Tibial nerve (tissue), 4 donors: ENCODE results near the gene RTL10. TPM values are rescaled to one million over a fixed set of nuclear protein-coding genes. Genes with fewer than 3 reads are reported as not detected.

ENCODE experiments used
- DNase-seq, 2 donors: peaks; one replicate each; pipeline ENCODE4 v3.0.0-alpha.2; 2019; ENCODE audit warnings: low spot score in 2 of 2
- H3K27ac ChIP-seq, 4 donors: fragments of 200-600 bp; sonication (generic) in 3 of 4; one replicate each; pipeline ENCODE4 v1.5.1; 2017 to 2019; ENCODE audit warnings: mild to moderate bottlenecking in 1 of 4
- H3K27me3 ChIP-seq, 2 donors: fragments of 200-600 bp; sonication (generic) in 1 of 2; one replicate each; pipeline versions ENCODE4 v1.5.1 to v1.6.0; 2017 to 2019
- H3K36me3 ChIP-seq, 3 donors: fragments of 200-600 bp; sonication (generic); one replicate each; pipeline ENCODE4 v1.5.1; 2018 to 2019
- H3K4me1 ChIP-seq, 4 donors: fragments of 200-600 bp; sonication (generic) in 3 of 4; one replicate each; pipeline ENCODE4 v1.5.1; 2017 to 2019
- H3K4me3 ChIP-seq, 4 donors: fragments of 200-600 bp; sonication (generic) in 3 of 4; one replicate each; pipeline ENCODE4 v1.5.1; 2017 to 2019; ENCODE audit warnings: mild to moderate bottlenecking in 1 of 4, moderate library complexity in 1 of 4
- H3K9me3 ChIP-seq, 4 donors: fragments of 200-600 bp; sonication (generic) in 3 of 4; one replicate each; pipeline ENCODE4 v1.5.1; 2017 to 2019
- EP300 ChIP-seq, 2 donors: sonication (generic); formaldehyde crosslinking; IDR thresholded peaks; one replicate each; pipeline ENCODE4 v1.6.1; 2017; ENCODE audit warnings: antibody characterized with exemption in 2 of 2, mild to moderate bottlenecking in 1 of 2
- POLR2A ChIP-seq, 2 donors: fragments of 450-650 bp; IDR thresholded peaks; one replicate each; pipeline ENCODE4 v1.6.1; 2017; ENCODE audit warnings: antibody characterized with exemption in 2 of 2, mild to moderate bottlenecking in 2 of 2, moderate library complexity in 2 of 2
- WGBS, 2 donors: methylation state at CpG; one replicate each; pipeline ENCODE4 v1.1.5; 2018; 5-methylcytosine and 5-hydroxymethylcytosine counted together
- total RNA-seq, 4 donors: library from RNA; depleted of rRNA; stranded (reverse); fragments of >200 nt; gene quantifications; one replicate each; pipeline ENCODE4 v1.1.0, GENCODE V29; 2016
- TF ChIP-seq, protein P1 (sequence below), 5 experiments: fragments of 200-600 bp in 3 of 5; fragments of 450-650 bp in 2 of 5; sonication (generic) in 3 of 5; IDR thresholded peaks; one replicate each; pipeline ENCODE4 v1.5.1; 2016 to 2019; ENCODE audit warnings: antibody characterized with exemption in 5 of 5, mild to moderate bottlenecking in 3 of 5, moderate library complexity in 2 of 5

RTL10 gene
- 10 to 100 TPM; 10.2 to 13.3 (median 11.4) TPM for total RNA-seq

DNA sequence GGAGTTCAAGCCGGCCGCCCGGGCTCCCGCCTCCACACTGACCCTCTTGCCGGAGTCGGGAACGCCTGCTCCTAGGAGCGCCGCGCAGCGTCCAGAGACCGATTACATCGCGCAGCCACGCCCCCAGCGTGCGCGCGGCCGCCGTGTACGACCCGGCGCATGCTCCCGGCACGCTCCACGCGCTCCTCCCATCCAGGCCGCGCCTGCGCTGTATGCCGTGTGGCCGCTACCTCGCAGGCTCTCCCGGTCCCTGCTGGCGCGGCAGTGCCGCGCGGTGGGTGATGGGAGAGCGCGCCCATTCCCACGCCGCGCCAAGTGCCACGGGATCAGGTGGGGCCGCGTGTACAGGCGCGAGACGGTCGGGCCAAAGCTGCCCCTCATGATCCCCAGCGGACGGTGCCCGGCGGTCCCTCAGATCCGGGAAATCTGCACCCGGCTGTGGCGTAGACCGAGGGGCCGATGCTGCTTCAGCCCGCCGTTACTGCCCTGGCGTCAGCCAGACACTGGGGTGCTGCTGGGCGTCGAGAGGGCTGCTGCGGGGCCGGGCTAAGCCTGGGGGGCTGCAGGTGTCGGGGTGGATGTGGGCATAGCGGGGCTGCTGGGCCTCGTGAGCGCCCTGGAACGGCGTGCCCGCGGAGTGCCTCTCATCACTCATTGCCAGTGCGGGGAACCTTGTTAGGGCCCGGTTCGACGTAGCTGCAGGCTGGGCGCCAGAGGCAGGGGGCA is at the start of gene RTL10, which contains the start of gene GNB1L:
TSS of gene RTL10 (minus strand) at position 97 of the 726 bp plus-strand sequence. CDS start 2,613 bp downstream, outside the sequence.
TSS of gene GNB1L (minus strand) at position 97 of the 726 bp plus-strand sequence. CDS start 33,519 bp downstream, outside the sequence.
- Histone ChIP-seq H3K36me3 (peaks cover 0 to 27% (median 6%) of the 10 kb centered on the region in 3 donors), H3K4me3 (peak within 1 kb of the TSS; percentile 74 to 96 (median 87)), H3K9me3 (no peaks in the 10 kb centered on the region), H3K4me1 (peaks cover 0 to 54% (median 25%) of the 10 kb centered on the region in 4 donors), H3K27ac (peak within 1 kb of the TSS; percentile 88 to 99 (median 94)), H3K27me3 (no peaks in the 10 kb centered on the region)
- TF ChIP-seq, protein P1, sequence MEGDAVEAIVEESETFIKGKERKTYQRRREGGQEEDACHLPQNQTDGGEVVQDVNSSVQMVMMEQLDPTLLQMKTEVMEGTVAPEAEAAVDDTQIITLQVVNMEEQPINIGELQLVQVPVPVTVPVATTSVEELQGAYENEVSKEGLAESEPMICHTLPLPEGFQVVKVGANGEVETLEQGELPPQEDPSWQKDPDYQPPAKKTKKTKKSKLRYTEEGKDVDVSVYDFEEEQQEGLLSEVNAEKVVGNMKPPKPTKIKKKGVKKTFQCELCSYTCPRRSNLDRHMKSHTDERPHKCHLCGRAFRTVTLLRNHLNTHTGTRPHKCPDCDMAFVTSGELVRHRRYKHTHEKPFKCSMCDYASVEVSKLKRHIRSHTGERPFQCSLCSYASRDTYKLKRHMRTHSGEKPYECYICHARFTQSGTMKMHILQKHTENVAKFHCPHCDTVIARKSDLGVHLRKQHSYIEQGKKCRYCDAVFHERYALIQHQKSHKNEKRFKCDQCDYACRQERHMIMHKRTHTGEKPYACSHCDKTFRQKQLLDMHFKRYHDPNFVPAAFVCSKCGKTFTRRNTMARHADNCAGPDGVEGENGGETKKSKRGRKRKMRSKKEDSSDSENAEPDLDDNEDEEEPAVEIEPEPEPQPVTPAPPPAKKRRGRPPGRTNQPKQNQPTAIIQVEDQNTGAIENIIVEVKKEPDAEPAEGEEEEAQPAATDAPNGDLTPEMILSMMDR (IDR thresholded peaks at IDR 0.05), result peak in 3 of 5 experiments; percentile 3 to 62 (median 42)
- TF ChIP-seq POLR2A (IDR thresholded peaks at IDR 0.05) (peak; percentile 91 to 95), EP300 (IDR thresholded peaks at IDR 0.05) (peak; percentile 84 to 98)
- WGBS, 2 donors, result 0 to 1% methylated on average over 6 to 51 of the region's 81 CpGs
- peak; percentile 90 to 93 for DNase-seq

DNA sequence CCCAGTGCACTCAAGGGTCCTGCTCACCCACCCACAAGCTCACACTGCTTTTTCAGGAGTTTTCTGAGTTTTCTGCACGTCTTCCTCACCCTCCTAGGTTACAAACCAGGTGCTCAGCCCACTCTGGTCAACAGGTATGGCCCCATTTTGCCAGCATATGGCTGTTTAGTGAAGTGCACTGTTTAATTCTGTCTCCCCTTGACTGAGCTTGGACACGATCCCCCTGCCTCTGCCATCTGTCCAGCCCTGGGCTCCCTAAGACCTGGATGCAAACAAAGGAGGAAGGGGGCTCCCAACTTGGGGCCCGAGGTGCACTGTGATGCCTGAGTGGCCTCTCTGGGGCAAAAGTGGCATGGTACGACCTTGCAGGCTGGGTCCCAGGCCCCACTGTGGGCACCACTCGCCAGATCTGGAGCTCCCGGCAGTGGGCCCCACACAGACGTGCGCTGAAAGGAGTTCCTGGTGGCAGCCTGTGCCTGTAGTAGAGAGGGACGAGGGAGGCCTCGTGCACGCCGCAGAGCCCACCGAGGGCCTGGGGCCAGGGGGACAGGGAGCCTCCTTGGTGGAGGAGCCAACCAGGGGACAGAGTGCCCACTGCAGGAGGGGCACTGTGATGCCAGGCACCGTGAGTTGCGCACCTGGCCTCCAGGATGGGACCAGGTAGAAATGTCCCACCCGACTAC is 49.6 kb upstream of the RTL10 start:
- H3K36me3 ChIP-seq, result peaks cover 0 to 75% (median 0%) of the 10 kb centered on the region in 3 donors

GRCh38 chr22:19903513-19903912 is 48.8 kb upstream of the RTL10 start:
- Histone ChIP-seq H3K36me3 (peaks cover 0 to 83% (median 0%) of the 10 kb centered on the region in 3 donors), H3K27me3 (no peaks in the 10 kb centered on the region), H3K27ac (no peak overlapping the region), H3K9me3 (no peaks in the 10 kb centered on the region), H3K4me1 (no peaks in the 10 kb centered on the region), H3K4me3 (no peak overlapping the region)
- TF ChIP-seq EP300 (IDR thresholded peaks at IDR 0.05), result no peak
- TF ChIP-seq, protein P1 (IDR thresholded peaks at IDR 0.05), result no peak
- no peak for TF ChIP-seq POLR2A (IDR thresholded peaks at IDR 0.05)
- WGBS, 2 donors, result 69 to 71% methylated on average over 10 to 12 of the region's 12 CpGs
- DNase-seq, result no peak

More for the DNA sequence above, 49.6 kb upstream of the RTL10 start:
- no peaks in the 10 kb centered on the region for H3K27me3 ChIP-seq
- H3K4me3 ChIP-seq, result no peak overlapping the region
- WGBS, 2 donors, result 77 to 81% methylated on average over 11 to 16 of the region's 16 CpGs
- H3K27ac ChIP-seq, result no peak overlapping the region
- no peaks in the 10 kb centered on the region for H3K9me3 ChIP-seq
- H3K4me1 ChIP-seq, result no peaks in the 10 kb centered on the region
- no peak for DNase-seq
- TF ChIP-seq, protein P1 (IDR thresholded peaks at IDR 0.05), result no peak
- TF ChIP-seq EP300 (IDR thresholded peaks at IDR 0.05) (no peak), POLR2A (IDR thresholded peaks at IDR 0.05) (no peak)

DNA sequence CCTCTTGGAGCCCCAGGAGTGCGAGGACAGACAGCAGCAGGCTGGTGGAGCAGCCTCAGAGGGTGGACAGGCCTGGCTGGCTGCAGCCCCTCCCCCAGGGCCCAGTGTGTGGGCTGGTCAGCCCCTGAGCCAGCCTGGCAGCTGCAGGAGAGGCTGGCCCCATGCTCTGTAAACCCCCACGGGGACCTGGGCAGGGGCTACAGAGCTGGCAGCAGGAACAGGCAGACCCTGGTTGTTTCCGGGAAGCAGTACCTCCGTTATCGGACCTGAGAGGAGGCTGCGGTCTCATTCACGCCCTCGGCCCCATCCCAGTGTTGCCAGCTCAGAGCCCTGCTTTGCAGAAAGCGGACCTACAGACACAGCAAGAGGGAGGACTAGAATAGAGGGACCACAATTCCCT is 48.4 kb upstream of the RTL10 start:
- H3K4me1 ChIP-seq, result no peaks in the 10 kb centered on the region
- H3K4me3 ChIP-seq, result no peak overlapping the region
- H3K9me3 ChIP-seq, result no peaks in the 10 kb centered on the region
- WGBS, 2 donors, result 76 to 87% methylated on average over 8 of the region's 9 CpGs
- no peak overlapping the region for H3K27ac ChIP-seq
- H3K27me3 ChIP-seq, result no peaks in the 10 kb centered on the region
- no peak for DNase-seq
- TF ChIP-seq POLR2A (IDR thresholded peaks at IDR 0.05) (no peak), EP300 (IDR thresholded peaks at IDR 0.05) (no peak)
- TF ChIP-seq, protein P1 (IDR thresholded peaks at IDR 0.05), result no peak
- peaks cover 0 to 83% (median 0%) of the 10 kb centered on the region in 3 donors for H3K36me3 ChIP-seq
